GM21528 (cell line): ENCODE results near the gene AKR7A2.

ENCODE experiments used
- ATAC-seq: cut with Tn5 transposase; IDR thresholded peaks from one replicate; pipeline ENCODE4 v1.9.1; 2021; ENCODE audit warnings: mild to moderate bottlenecking, moderate library complexity; ENCODE audit not compliant: unreplicated experiment, low FRiP score

The AKR7A2 gene

GRCh38 chr1:19326748-19327065 lies 14.8 kb upstream of the AKR7A2 start:
- ATAC-seq: no peak

GRCh38 chr1:19325958-19326747 lies 14.2 kb upstream of the AKR7A2 start:
- ATAC-seq: no peak

- no peak for ATAC-seq
These were observed 13.5 kb upstream of the AKR7A2 start for GRCh38 chr1:19325368-19325957.

- ATAC-seq: no peak
These were observed 12.7 kb upstream of the AKR7A2 start for GRCh38 chr1:19324665-19324990.

GRCh38 chr1:19323987-19324664 lies 12.2 kb upstream of the AKR7A2 start:
- ATAC-seq: no peak

- ATAC-seq: no peak
These were observed 10.5 kb upstream of the AKR7A2 start for GRCh38 chr1:19322481-19322880.

GRCh38 chr1:19321071-19321470 lies 9.1 kb upstream of the AKR7A2 start:
- ATAC-seq: no peak

- no peak for ATAC-seq
These were observed 7.3 kb upstream of the AKR7A2 start for GRCh38 chr1:19319196-19319595.

GRCh38 chr1:19317126-19317910 lies 5.4 kb upstream of the AKR7A2 start:
- no peak for ATAC-seq

- no peak for ATAC-seq
These were observed 3.6 kb upstream of the AKR7A2 start for GRCh38 chr1:19315378-19316198.

- ATAC-seq: no peak
These were observed 2.3 kb upstream of the AKR7A2 start for GRCh38 chr1:19313961-19314882.

GRCh38 chr1:19313636-19313959 lies 1.7 kb upstream of the AKR7A2 start:
- no peak for ATAC-seq

- peak; percentile 21 for ATAC-seq
These were observed 1.1 kb upstream of the AKR7A2 start for GRCh38 chr1:19312782-19313635.

GRCh38 chr1:19311503-19311930 lies 427 bp downstream of the AKR7A2 start:
- no peak for ATAC-seq

- ATAC-seq: no peak
These were observed 1.0 kb downstream of the AKR7A2 start for GRCh38 chr1:19310720-19311502.

- ATAC-seq: no peak
These were observed 1.9 kb downstream of the AKR7A2 start for GRCh38 chr1:19310061-19310460.

GRCh38 chr1:19309123-19309813 lies 2.7 kb downstream of the AKR7A2 start:
- ATAC-seq: no peak
